Panc1 (cell line): ENCODE results near the gene CCK.

Source experiments
- CTCF ChIP-seq: fragments of 450-650 bp; IDR thresholded peaks from 2 replicates; pipeline ENCODE4 v1.5.1; 2017; ENCODE audit warnings: mild to moderate bottlenecking
- POLR2AphosphoS5 ChIP-seq: IDR thresholded peaks from 2 replicates; pipeline ENCODE4 v1.6.1; 2012; ENCODE audit warnings: mild to moderate bottlenecking, low read depth, low read length, moderate library complexity
- TCF7L2 ChIP-seq: IDR thresholded peaks from 2 replicates; pipeline ENCODE4 v1.6.1; 2011; ENCODE audit warnings: mild to moderate bottlenecking, low read depth, low read length, inconsistent platforms

- TF ChIP-seq CTCF (no peak), POLR2AphosphoS5 (no peak), TCF7L2 (no peak)
Measured at GRCh38 chr3:42214565-42215283, 51.3 kb downstream of the CCK start.
